NB4 (cell line): ENCODE results near the gene NFATC2.

Experiments used
- CTCF ChIP-seq: IDR thresholded peaks from one replicate; pipeline ENCODE4 v1.5.1; 2012; ENCODE audit warnings: low read depth, low read length
- POLR2A ChIP-seq: IDR thresholded peaks from 2 replicates; pipeline ENCODE4 v1.6.1; 2011; ENCODE audit warnings: mild to moderate bottlenecking; ENCODE audit not compliant: insufficient read length; ENCODE audit errors: extremely low read depth

GRCh38 chr20:51463560-51463959, 79.0 kb downstream of the NFATC2 start:
- TF ChIP-seq CTCF (no peak), POLR2A (no peak)
